HepG2 (cell line): ENCODE measurements around the gene AGPAT2. TPM values are rescaled to one million over a fixed set of nuclear protein-coding genes. Genes with fewer than 3 reads are reported as not detected.

ENCODE experiments used
- FOXC1 ChIP-seq: sonication (generic); formaldehyde crosslinking; IDR thresholded peaks from 2 replicates; pipeline ENCODE4 v1.8.0; 2022; ENCODE audit warnings: mild to moderate bottlenecking, missing genetic modification reagents, borderline replicate concordance
- FOXP1 ChIP-seq, 2 experiments: fragments of 450-650 bp in 1 of 2; IDR thresholded peaks; 2 replicates each; pipeline ENCODE4 v1.6.1; 2017 to 2018; ENCODE audit warnings: antibody characterized with exemption in 1 of 2
- HCFC1 ChIP-seq: fragments of 150-350 bp; IDR thresholded peaks from 2 replicates; pipeline ENCODE4 v1.6.1; 2014; ENCODE audit warnings: low read depth, low read length
- KLF12 ChIP-seq: sonication (generic); formaldehyde crosslinking; IDR thresholded peaks from 2 replicates; pipeline ENCODE4 v1.4.0; 2020; ENCODE audit warnings: missing genetic modification reagents, borderline replicate concordance
- MTA3 ChIP-seq: sonication (generic); formaldehyde crosslinking; IDR thresholded peaks from 2 replicates; pipeline ENCODE4 v1.4.0; 2020; ENCODE audit warnings: missing genetic modification reagents
- MYC ChIP-seq: sonication (generic); formaldehyde crosslinking; IDR thresholded peaks from 2 replicates; pipeline ENCODE4 v1.9.0; 2021; ENCODE audit warnings: missing genetic modification reagents, borderline replicate concordance
- PHF8 ChIP-seq: sonication (generic); formaldehyde crosslinking; IDR thresholded peaks from 2 replicates; pipeline ENCODE4 v1.5.0; 2020; ENCODE audit warnings: missing genetic modification reagents
- SMC3 ChIP-seq: IDR thresholded peaks from 2 replicates; pipeline ENCODE4 v1.6.1; 2011; ENCODE audit warnings: low read length, improper control_type of control experiment
- SRSF1 ChIP-seq: fragments of 200-400 bp; formaldehyde crosslinking; optimal IDR thresholded peaks from 2 replicates; pipeline ENCODE3; 2017; ENCODE audit warnings: mild to moderate bottlenecking, low read depth, low read length, moderate library complexity
- ZBED4 ChIP-seq: sonication (generic); formaldehyde crosslinking; IDR thresholded peaks from 2 replicates; pipeline ENCODE4 v1.4.0; 2020; ENCODE audit warnings: missing genetic modification reagents, borderline replicate concordance
- ZBTB14 ChIP-seq: sonication (generic); formaldehyde crosslinking; IDR thresholded peaks from 2 replicates; pipeline ENCODE4 v1.4.0; 2020; ENCODE audit warnings: missing genetic modification reagents
- ZBTB8A ChIP-seq: sonication (generic); formaldehyde crosslinking; IDR thresholded peaks from 2 replicates; pipeline ENCODE4 v1.4.0; 2020; ENCODE audit warnings: mild to moderate bottlenecking, low read depth, missing genetic modification reagents, borderline replicate concordance
- ZC3H4 ChIP-seq: sonication (generic); formaldehyde crosslinking; IDR thresholded peaks from 2 replicates; pipeline ENCODE4 v1.4.0; 2020; ENCODE audit warnings: missing genetic modification reagents, borderline replicate concordance
- ZFP36 ChIP-seq: fragments of 150-350 bp; IDR thresholded peaks from 2 replicates; pipeline ENCODE4 v1.6.1; 2018; ENCODE audit warnings: borderline replicate concordance, low read length, low read depth; ENCODE audit not compliant: partially characterized antibody
- ZNF143 ChIP-seq: sonication (generic); formaldehyde crosslinking; IDR thresholded peaks from 2 replicates; pipeline ENCODE4 v1.4.0; 2020; ENCODE audit warnings: missing genetic modification reagents
- ZNF501 ChIP-seq: sonication (generic); formaldehyde crosslinking; IDR thresholded peaks from 2 replicates; pipeline ENCODE4 v1.5.1; 2020; ENCODE audit warnings: mild to moderate bottlenecking, moderate library complexity, missing genetic modification reagents
- ZNF549 ChIP-seq: sonication (generic); formaldehyde crosslinking; IDR thresholded peaks from 2 replicates; pipeline ENCODE4 v1.5.0; 2020; ENCODE audit warnings: missing genetic modification reagents
- ZSCAN22 ChIP-seq: sonication (generic); formaldehyde crosslinking; IDR thresholded peaks from 2 replicates; pipeline ENCODE4 v1.4.0; 2020; ENCODE audit warnings: mild to moderate bottlenecking, missing genetic modification reagents
- polyA plus RNA-seq, 8 experiments: library from polyadenylated mRNA; depleted of rRNA in 3 of 8; stranded (reverse) in 7 of 8; unstranded in 1 of 8; fragments of >200 nt; fragmentation: Illumina TruSeq in 4 of 8; extraction: Trizol in 4 of 8; gene quantifications; 2 replicates each; pipeline versions ENCODE4 v1.2.1 to v1.2.3, GENCODE V29; 2011 to 2016; ENCODE audit warnings: low read depth in 4 of 8, missing spikeins in 1 of 8, mixed read lengths in 1 of 8; ENCODE audit not compliant: insufficient read depth in 1 of 8
- total RNA-seq, 5 experiments: library from RNA; depleted of rRNA; stranded (reverse); fragments of >200 nt; fragmentation: Illumina TruSeq; extraction: Trizol; gene quantifications; 2 replicates each; pipeline ENCODE4 v1.2.3, GENCODE V29; 2016; ENCODE audit warnings: low read depth in 1 of 5
- TF ChIP-seq, protein P1 (sequence below): IDR thresholded peaks from 2 replicates; pipeline ENCODE4 v1.6.1; 2012; ENCODE audit warnings: low read depth, low read length, improper control_type of control experiment
- TF ChIP-seq, protein P2 (sequence below): sonication (generic); formaldehyde crosslinking; IDR thresholded peaks from 2 replicates; pipeline ENCODE4 v1.5.0; 2020; ENCODE audit warnings: missing genetic modification reagents, mild to moderate bottlenecking, borderline replicate concordance

Gene AGPAT2
- total and polyA plus RNA-seq, 2 of the 13 experiments (the other 11 are each of a cell fraction or from before 2014, with no cell fraction given), result 3.9 to 25.8 TPM

GRCh38 chr9:136693490-136694162, 6.4 kb upstream of the AGPAT2 start (continued):
- no peak for TF ChIP-seq ZBED4 (CRISPR knock-in tag)
- no peak for TF ChIP-seq ZC3H4 (CRISPR knock-in tag)
- TF ChIP-seq ZBTB8A (CRISPR knock-in tag), result no peak
- no peak for TF ChIP-seq ZNF143 (CRISPR knock-in tag)
- no peak for TF ChIP-seq FOXC1
- 0 out of 2 replicates have a peak, but pooled peaks have one; percentile 31 for TF ChIP-seq ZNF501
- TF ChIP-seq ZNF549 (CRISPR knock-in tag), result no peak
- TF ChIP-seq, protein P1, sequence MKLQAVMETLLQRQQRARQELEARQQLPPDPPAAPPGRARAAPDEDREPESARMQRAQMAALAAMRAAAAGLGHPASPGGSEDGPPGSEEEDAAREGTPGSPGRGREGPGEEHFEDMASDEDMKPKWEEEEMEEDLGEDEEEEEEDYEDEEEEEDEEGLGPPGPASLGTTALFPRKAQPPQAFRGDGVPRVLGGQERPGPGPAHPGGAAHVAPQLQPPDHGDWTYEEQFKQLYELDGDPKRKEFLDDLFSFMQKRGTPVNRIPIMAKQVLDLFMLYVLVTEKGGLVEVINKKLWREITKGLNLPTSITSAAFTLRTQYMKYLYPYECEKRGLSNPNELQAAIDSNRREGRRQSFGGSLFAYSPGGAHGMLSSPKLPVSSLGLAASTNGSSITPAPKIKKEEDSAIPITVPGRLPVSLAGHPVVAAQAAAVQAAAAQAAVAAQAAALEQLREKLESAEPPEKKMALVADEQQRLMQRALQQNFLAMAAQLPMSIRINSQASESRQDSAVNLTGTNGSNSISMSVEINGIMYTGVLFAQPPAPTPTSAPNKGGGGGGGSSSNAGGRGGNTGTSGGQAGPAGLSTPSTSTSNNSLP, result no peak
- peak; percentile 32; the same call in 1 of the 2 replicates for TF ChIP-seq MYC (CRISPR knock-in tag)
- TF ChIP-seq FOXP1 (IDR thresholded peaks at IDR 0.05), result no peak
- peak; percentile 65; the same call in 1 of the 2 replicates for TF ChIP-seq FOXP1 (CRISPR knock-in tag; IDR thresholded peaks at IDR 0.05)
- TF ChIP-seq ZBTB14 (CRISPR knock-in tag), result no peak
- TF ChIP-seq ZSCAN22 (CRISPR knock-in tag), result no peak
- no peak for TF ChIP-seq SMC3
- no peak for TF ChIP-seq HCFC1
- TF ChIP-seq KLF12 (CRISPR knock-in tag), result no peak; the same call in 1 of the 2 replicates
- no peak for TF ChIP-seq SRSF1
- TF ChIP-seq, protein P2, sequence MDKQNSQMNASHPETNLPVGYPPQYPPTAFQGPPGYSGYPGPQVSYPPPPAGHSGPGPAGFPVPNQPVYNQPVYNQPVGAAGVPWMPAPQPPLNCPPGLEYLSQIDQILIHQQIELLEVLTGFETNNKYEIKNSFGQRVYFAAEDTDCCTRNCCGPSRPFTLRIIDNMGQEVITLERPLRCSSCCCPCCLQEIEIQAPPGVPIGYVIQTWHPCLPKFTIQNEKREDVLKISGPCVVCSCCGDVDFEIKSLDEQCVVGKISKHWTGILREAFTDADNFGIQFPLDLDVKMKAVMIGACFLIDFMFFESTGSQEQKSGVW (CRISPR knock-in tag), result no peak
- no peak for TF ChIP-seq ZFP36
- TF ChIP-seq PHF8 (CRISPR knock-in tag), result no peak
- no peak for TF ChIP-seq MTA3 (CRISPR knock-in tag)
